NCI-H1417 treated with DMSO at 0.1 percent for 48 hours (cell line): Measurements from ENCODE around the gene SATB1.

Experiments
- DNase-seq: peaks from one replicate; lab custom pipeline; 2025; lab: John Stamatoyannopoulos, UW

Gene SATB1

GRCh38 chr3:18401300-18401961, 23.7 kb downstream of the SATB1 start:
- DNase-seq: no peak

GRCh38 chr3:18398448-18398847, 26.7 kb downstream of the SATB1 start:
- DNase-seq: no peak

- no peak for DNase-seq
Observed at GRCh38 chr3:18396428-18396827, 28.7 kb downstream of the SATB1 start.

- DNase-seq: no peak
Observed at GRCh38 chr3:18394384-18394995, 30.6 kb downstream of the SATB1 start.

GRCh38 chr3:18393906-18394305, 31.2 kb downstream of the SATB1 start:
- no peak for DNase-seq

GRCh38 chr3:18390024-18390660, 35.0 kb downstream of the SATB1 start:
- no peak for DNase-seq

- DNase-seq: peak; percentile 10
Observed at GRCh38 chr3:18389108-18389733, 35.9 kb downstream of the SATB1 start.

GRCh38 chr3:18386274-18386890, 38.8 kb downstream of the SATB1 start:
- no peak for DNase-seq

GRCh38 chr3:18385706-18386105, 39.4 kb downstream of the SATB1 start:
- DNase-seq: no peak

GRCh38 chr3:18382760-18383369, 42.3 kb downstream of the SATB1 start:
- no peak for DNase-seq

GRCh38 chr3:18379647-18380046, 45.5 kb downstream of the SATB1 start:
- no peak for DNase-seq

GRCh38 chr3:18378218-18378617, 46.9 kb downstream of the SATB1 start:
- no peak for DNase-seq

GRCh38 chr3:18376682-18377081, 48.5 kb downstream of the SATB1 start:
- DNase-seq: no peak

GRCh38 chr3:18372786-18373405, 52.2 kb downstream of the SATB1 start:
- no peak for DNase-seq

GRCh38 chr3:18370672-18371071, 54.5 kb downstream of the SATB1 start:
- DNase-seq: no peak

- DNase-seq: peak; percentile 83
Observed at GRCh38 chr3:18369551-18370185, 55.5 kb downstream of the SATB1 start.

- DNase-seq: no peak
Observed at GRCh38 chr3:18366258-18366657, 58.9 kb downstream of the SATB1 start.

- no peak for DNase-seq
Observed at GRCh38 chr3:18363338-18363737, 61.8 kb downstream of the SATB1 start.

- DNase-seq: no peak
Observed at GRCh38 chr3:18357747-18358146, 67.4 kb downstream of the SATB1 start.

- no peak for DNase-seq
Observed at GRCh38 chr3:18355832-18356231, 69.3 kb downstream of the SATB1 start.

- no peak for DNase-seq
Observed at GRCh38 chr3:18354701-18355100, 70.4 kb downstream of the SATB1 start.
